ENCODE results near the gene PDE4B.

PDE4B gene

DNA sequence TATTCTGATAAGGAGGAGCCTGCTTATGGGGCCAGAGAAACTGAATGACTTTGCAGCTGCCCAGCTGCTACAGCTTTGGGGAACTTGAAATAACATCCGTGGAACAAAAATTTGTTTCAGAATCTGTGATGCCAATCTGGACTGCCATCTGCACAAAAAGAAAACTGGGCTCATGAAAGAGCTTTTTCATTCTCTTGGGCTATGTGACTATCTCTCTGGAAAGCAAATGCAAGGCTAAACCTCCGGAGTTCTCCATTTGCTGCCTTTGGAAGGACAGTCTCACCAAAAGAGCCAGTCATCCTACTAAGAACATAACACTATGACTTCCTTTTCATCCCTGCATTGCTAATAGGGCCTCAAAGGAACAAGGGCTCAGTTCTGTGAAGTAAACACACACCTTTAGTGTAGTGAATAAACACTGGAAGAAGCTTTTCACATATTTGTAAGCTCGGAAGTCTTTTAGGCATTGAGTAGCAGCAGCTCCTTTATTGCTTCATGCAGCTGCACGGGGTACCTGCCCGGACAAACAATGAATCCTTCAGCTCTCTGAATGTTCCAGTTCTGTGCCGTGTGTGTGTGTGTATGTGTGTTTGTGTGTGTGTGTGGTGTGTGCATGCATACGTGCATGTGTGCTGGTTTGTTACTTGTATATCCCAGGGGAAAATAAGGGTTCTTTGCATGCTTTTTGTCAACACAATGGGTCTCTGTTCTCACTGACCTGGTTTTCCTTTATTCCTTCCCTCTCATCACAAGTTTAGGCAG lies 485.7 kb downstream of the PDE4B start:
- no peak overlapping the region for H3K4me3 ChIP-seq (IDR thresholded peaks at IDR 0.05; ENCODE audit: insufficient read depth, low read depth, low read length)

DNA sequence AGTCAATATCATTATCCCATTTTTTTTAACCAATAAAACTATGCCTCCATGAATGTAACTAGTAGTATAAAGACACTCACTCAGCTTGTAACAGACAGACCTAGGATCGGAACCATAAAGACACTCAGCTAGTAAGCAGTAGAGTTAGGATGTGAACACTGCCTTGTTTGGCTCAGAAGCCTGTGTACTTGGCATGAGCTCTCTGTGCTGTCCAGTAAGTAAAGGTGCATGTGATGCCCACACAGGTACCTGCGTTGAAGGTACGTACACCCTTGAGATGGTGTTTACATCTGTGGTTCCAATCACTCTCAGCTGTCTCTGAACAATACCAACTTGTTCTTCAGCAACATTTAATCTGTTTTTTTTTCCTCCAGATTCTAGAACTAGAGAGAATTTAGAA lies 489.1 kb downstream of the PDE4B start:
- Histone ChIP-seq H3K9ac (peak overlapping the region; percentile 46; the same call in 1 of the 2 replicates), H4K20me1 (ENCODE audit: insufficient read depth) (no peaks in the 10 kb centered on the region), H3K4me3 (IDR thresholded peaks at IDR 0.05; ENCODE audit: insufficient read depth, low read depth, low read length) (no peak overlapping the region), H3K27me3 (ENCODE audit: insufficient read depth, low read depth) (no peaks in the 10 kb centered on the region), H3K4me2 (peak overlapping the region; percentile 79), H3K27ac (peak overlapping the region; percentile 91), H3K4me1 (ENCODE audit: low read depth, poor library complexity, severe bottlenecking) (peaks cover 94% of the 10 kb centered on the region), H3K36me3 (ENCODE audit: insufficient read depth) (no peaks in the 10 kb centered on the region), H3K79me2 (ENCODE audit: insufficient read depth, low read depth) (no peaks in the 10 kb centered on the region), H2AFZ (ENCODE audit: low read depth) (0 out of 2 replicates have a peak overlapping the region, but pooled peaks have one; percentile 16)
- TF ChIP-seq, protein P1, sequence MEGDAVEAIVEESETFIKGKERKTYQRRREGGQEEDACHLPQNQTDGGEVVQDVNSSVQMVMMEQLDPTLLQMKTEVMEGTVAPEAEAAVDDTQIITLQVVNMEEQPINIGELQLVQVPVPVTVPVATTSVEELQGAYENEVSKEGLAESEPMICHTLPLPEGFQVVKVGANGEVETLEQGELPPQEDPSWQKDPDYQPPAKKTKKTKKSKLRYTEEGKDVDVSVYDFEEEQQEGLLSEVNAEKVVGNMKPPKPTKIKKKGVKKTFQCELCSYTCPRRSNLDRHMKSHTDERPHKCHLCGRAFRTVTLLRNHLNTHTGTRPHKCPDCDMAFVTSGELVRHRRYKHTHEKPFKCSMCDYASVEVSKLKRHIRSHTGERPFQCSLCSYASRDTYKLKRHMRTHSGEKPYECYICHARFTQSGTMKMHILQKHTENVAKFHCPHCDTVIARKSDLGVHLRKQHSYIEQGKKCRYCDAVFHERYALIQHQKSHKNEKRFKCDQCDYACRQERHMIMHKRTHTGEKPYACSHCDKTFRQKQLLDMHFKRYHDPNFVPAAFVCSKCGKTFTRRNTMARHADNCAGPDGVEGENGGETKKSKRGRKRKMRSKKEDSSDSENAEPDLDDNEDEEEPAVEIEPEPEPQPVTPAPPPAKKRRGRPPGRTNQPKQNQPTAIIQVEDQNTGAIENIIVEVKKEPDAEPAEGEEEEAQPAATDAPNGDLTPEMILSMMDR (conservative IDR thresholded peaks at IDR 0.05; ENCODE audit: low read depth, low read length), result no peak

More for the DNA sequence above, 485.7 kb downstream of the PDE4B start:
- H2AFZ ChIP-seq (ENCODE audit: low read depth), result peak overlapping the region; percentile 66
- H4K20me1 ChIP-seq (ENCODE audit: insufficient read depth), result no peaks in the 10 kb centered on the region
- peaks cover 94% of the 10 kb centered on the region for H3K4me1 ChIP-seq (ENCODE audit: low read depth, poor library complexity, severe bottlenecking)
- H3K27ac ChIP-seq, result peak overlapping the region; percentile 90
- no peaks in the 10 kb centered on the region for H3K79me2 ChIP-seq (ENCODE audit: insufficient read depth, low read depth)
- H3K4me2 ChIP-seq, result peak overlapping the region; percentile 79
- no peaks in the 10 kb centered on the region for H3K36me3 ChIP-seq (ENCODE audit: insufficient read depth)
- TF ChIP-seq, protein P1 (conservative IDR thresholded peaks at IDR 0.05; ENCODE audit: low read depth, low read length), result no peak
- no peaks in the 10 kb centered on the region for H3K27me3 ChIP-seq (ENCODE audit: insufficient read depth, low read depth)
- peak overlapping the region; percentile 53; the same call in 1 of the 2 replicates for H3K9ac ChIP-seq

DNA sequence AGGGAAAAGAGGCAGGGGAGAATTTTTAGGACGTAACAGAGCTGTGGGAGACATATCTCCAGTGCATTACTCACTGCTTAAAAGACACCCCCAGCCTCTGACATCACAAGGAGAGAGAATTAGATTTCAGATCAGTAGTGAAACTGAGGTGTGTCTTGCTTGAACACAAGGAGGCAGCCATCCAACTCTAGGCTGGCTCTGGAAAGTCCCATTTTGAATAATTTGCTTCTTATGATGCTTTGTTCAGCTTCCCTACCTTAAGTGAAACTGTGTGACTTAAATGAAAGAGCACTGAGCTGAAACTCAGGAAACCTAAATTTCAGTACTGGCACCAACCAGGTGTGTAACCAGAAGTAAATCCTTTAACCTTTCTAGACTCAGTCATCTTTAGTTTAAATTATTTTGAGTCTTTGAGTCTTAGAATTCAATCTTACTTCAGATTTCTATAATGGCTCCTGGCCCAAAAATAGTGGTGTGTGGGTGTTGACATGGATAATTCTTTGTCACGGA lies 489.7 kb downstream of the PDE4B start:
- Histone ChIP-seq H4K20me1 (ENCODE audit: insufficient read depth) (no peaks in the 10 kb centered on the region), H2AFZ (ENCODE audit: low read depth) (no peak overlapping the region), H3K4me2 (peak overlapping the region; percentile 92), H3K79me2 (ENCODE audit: insufficient read depth, low read depth) (no peaks in the 10 kb centered on the region), H3K27me3 (ENCODE audit: insufficient read depth, low read depth) (no peaks in the 10 kb centered on the region), H3K4me1 (ENCODE audit: low read depth, poor library complexity, severe bottlenecking) (peaks cover 88% of the 10 kb centered on the region), H3K36me3 (ENCODE audit: insufficient read depth) (no peaks in the 10 kb centered on the region), H3K9ac (peak overlapping the region; percentile 46; the same call in 1 of the 2 replicates), H3K27ac (peak overlapping the region; percentile 91), H3K4me3 (IDR thresholded peaks at IDR 0.05; ENCODE audit: insufficient read depth, low read depth, low read length) (no peak overlapping the region)
- TF ChIP-seq, protein P1 (conservative IDR thresholded peaks at IDR 0.05; ENCODE audit: low read depth, low read length), result peak; percentile 31; the same call in 1 of the 2 replicates

DNA sequence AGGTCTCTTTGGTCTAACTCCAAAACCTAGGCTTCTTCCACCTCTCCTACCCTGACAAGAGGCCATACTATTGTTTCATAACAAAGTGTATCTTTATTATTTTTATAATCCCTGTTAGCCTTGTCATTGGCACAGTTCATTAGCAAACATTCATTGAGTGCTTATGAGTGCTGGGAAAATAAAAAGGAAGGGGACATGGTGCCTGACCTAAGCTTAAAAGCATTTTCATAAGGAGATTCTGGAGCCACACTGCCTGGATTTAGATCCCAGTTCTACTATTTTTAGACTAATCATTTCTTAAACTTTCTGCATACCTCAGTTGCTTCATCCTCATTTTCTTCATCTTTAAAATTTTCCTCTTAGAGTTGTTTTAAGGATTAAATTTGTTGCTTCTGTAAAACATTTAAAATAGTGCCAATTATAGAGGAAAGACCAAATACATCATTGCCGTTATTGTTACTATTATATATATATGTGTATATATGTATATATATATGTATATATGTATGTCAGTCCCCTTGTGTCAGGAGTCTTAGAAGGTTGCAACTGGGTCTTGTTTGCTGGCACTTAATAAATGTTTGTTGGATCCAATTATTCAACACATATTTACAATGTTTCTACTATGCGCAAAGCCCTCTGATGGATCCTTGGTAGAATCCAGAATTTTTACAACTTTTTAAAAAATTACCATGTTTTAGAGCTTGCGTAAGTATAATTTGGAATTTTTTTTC lies 490.4 kb downstream of the PDE4B start:
- Histone ChIP-seq H3K4me3 (IDR thresholded peaks at IDR 0.05; ENCODE audit: insufficient read depth, low read depth, low read length) (no peak overlapping the region), H2AFZ (ENCODE audit: low read depth) (no peak overlapping the region), H3K4me1 (ENCODE audit: low read depth, poor library complexity, severe bottlenecking) (peaks cover 81% of the 10 kb centered on the region), H3K4me2 (peak overlapping the region; percentile 92), H3K27ac (peak overlapping the region; percentile 91), H4K20me1 (ENCODE audit: insufficient read depth) (no peaks in the 10 kb centered on the region), H3K27me3 (ENCODE audit: insufficient read depth, low read depth) (no peaks in the 10 kb centered on the region), H3K36me3 (ENCODE audit: insufficient read depth) (no peaks in the 10 kb centered on the region), H3K79me2 (ENCODE audit: insufficient read depth, low read depth) (no peaks in the 10 kb centered on the region), H3K9ac (peak overlapping the region; percentile 37; the same call in 1 of the 2 replicates)
- TF ChIP-seq, protein P1 (conservative IDR thresholded peaks at IDR 0.05; ENCODE audit: low read depth, low read length), result no peak

All from KMS-11 (cell line).